Endodermal cell (in vitro differentiated cells): ENCODE measurements around the gene CACNG4. TPM values are rescaled to one million over a fixed set of nuclear protein-coding genes. Genes with fewer than 3 reads are reported as not detected.

Experiments used
- DNase-seq: peaks from one replicate; pipeline ENCODE4 v3.0.0-alpha.2; 2017
- H3K27ac ChIP-seq: 2 replicates; pipeline ENCODE4 v1.5.1; 2013; ENCODE audit warnings: mild to moderate bottlenecking, low read depth, low read length, moderate library complexity
- H3K27me3 ChIP-seq: 2 replicates; pipeline ENCODE4 v1.6.1; 2013; ENCODE audit warnings: mild to moderate bottlenecking, low read length, moderate library complexity; ENCODE audit not compliant: insufficient read depth, control insufficient read depth, poor library complexity, severe bottlenecking
- H3K36me3 ChIP-seq: 2 replicates; pipeline ENCODE4 v1.7.0; 2013; ENCODE audit warnings: mild to moderate bottlenecking, low read length, moderate library complexity; ENCODE audit not compliant: control insufficient read depth, insufficient read depth
- H3K4me1 ChIP-seq: one replicate; pipeline ENCODE4 v1.7.0; 2013; ENCODE audit warnings: low read length; ENCODE audit not compliant: control insufficient read depth, insufficient read depth
- H3K4me3 ChIP-seq: 2 replicates; pipeline ENCODE4 v1.5.1; 2013; ENCODE audit warnings: mild to moderate bottlenecking, low read length, moderate library complexity
- H3K9ac ChIP-seq: 2 replicates; pipeline ENCODE4 v1.6.1; 2013; ENCODE audit warnings: mild to moderate bottlenecking, low read length, moderate library complexity; ENCODE audit not compliant: poor library complexity, severe bottlenecking; ENCODE audit errors: extremely low read depth
- H3K9me3 ChIP-seq: 2 replicates; pipeline ENCODE4 v1.6.1; 2013; ENCODE audit warnings: mild to moderate bottlenecking, low read length, moderate library complexity; ENCODE audit not compliant: control insufficient read depth
- H3K27ac Mint-ChIP-seq: 2 replicates; pipeline ENCODE4 v1.8.0; 2020; ENCODE audit warnings: mixed read lengths
- H3K27me3 Mint-ChIP-seq: 2 replicates; pipeline ENCODE4 v1.8.0; 2021; ENCODE audit warnings: mild to moderate bottlenecking, mixed read lengths; ENCODE audit not compliant: insufficient read depth
- H3K36me3 Mint-ChIP-seq: 2 replicates; pipeline ENCODE4 v1.8.0; 2020; ENCODE audit warnings: low read depth, mixed read lengths
- H3K4me1 Mint-ChIP-seq: 2 replicates; pipeline ENCODE4 v1.8.0; 2020; ENCODE audit warnings: mixed read lengths
- H3K4me3 Mint-ChIP-seq: 2 replicates; pipeline ENCODE4 v1.8.0; 2020; ENCODE audit warnings: mild to moderate bottlenecking, moderate library complexity, mixed read lengths
- H3K9me3 Mint-ChIP-seq: 2 replicates; pipeline ENCODE4 v1.8.0; 2020; ENCODE audit warnings: mild to moderate bottlenecking, mixed read lengths
- CTCF ChIP-seq: fragments of 200-600 bp; sonication (generic); conservative IDR thresholded peaks from 2 replicates; pipeline ENCODE4 v1.5.0; 2021; ENCODE audit warnings: antibody characterized with exemption, mild to moderate bottlenecking
- WGBS, 2 experiments: methylation state at CpG; one replicate each; pipeline versions ENCODE4 v1.1.5 to v1.1.7; 2013; ENCODE audit warnings: missing lambda C conversion rate in 2 of 2, mixed read lengths in 1 of 2; ENCODE audit not compliant: insufficient coverage in 1 of 2, insufficient read length in 1 of 2; 5-methylcytosine and 5-hydroxymethylcytosine counted together
- total RNA-seq, 2 donors: library from RNA; stranded (reverse); fragmentation: NEBNext Ultra II Directional in 1 of 2; extraction: Animal tissue kit (Norgen Biotek cat#: 25700) in 1 of 2; gene quantifications; 2 replicates in 1 of 2; 3 replicates in 1 of 2; pipeline ENCODE4 v1.2.1, GENCODE V29; 2021

CACNG4 gene
- total RNA-seq, 2 donors from 2014 or later: 0.22 to 1.3 TPM

GRCh38 chr17:66950325-66950724 lies 14.2 kb upstream of the CACNG4 start:
- peaks cover 4% of the 10 kb centered on the region for H3K4me1 ChIP-seq
- Mint-ChIP-seq H3K9me3 (peaks cover 15% of the 10 kb centered on the region), H3K4me3 (no peak overlapping the region), H3K36me3 (no peaks in the 10 kb centered on the region), H3K4me1 (peaks cover 9% of the 10 kb centered on the region), H3K27ac (no peak overlapping the region), H3K27me3 (peaks cover 7% of the 10 kb centered on the region)
- H3K36me3 ChIP-seq: no peaks in the 10 kb centered on the region
- H3K4me3 ChIP-seq: no peak overlapping the region
- DNase-seq: no peak
- H3K9ac ChIP-seq: no peak overlapping the region
- no peak overlapping the region for H3K27ac ChIP-seq
- peaks cover 7% of the 10 kb centered on the region for H3K9me3 ChIP-seq
- no peak for TF ChIP-seq CTCF
- H3K27me3 ChIP-seq: peaks cover 4% of the 10 kb centered on the region
- WGBS, 2 experiments: 83 to 88% methylated on average over 1 to 3 of the region's 3 CpGs

- Histone ChIP-seq H3K36me3 (no peaks in the 10 kb centered on the region), H3K4me3 (no peak overlapping the region), H3K9ac (no peak overlapping the region), H3K27me3 (peaks cover 4% of the 10 kb centered on the region), H3K4me1 (peaks cover 4% of the 10 kb centered on the region), H3K27ac (no peak overlapping the region), H3K9me3 (peaks cover 7% of the 10 kb centered on the region)
- H3K4me1 Mint-ChIP-seq: peaks cover 9% of the 10 kb centered on the region
- peaks cover 7% of the 10 kb centered on the region for H3K27me3 Mint-ChIP-seq
- no peaks in the 10 kb centered on the region for H3K36me3 Mint-ChIP-seq
- H3K9me3 Mint-ChIP-seq: peaks cover 15% of the 10 kb centered on the region
- no peak for DNase-seq
- TF ChIP-seq CTCF: no peak
- WGBS, 2 experiments: 81 to 87% methylated on average over 6 of the region's 6 CpGs
- no peak overlapping the region for H3K4me3 Mint-ChIP-seq
- H3K27ac Mint-ChIP-seq: peak overlapping the region; percentile 5
Measured at GRCh38 chr17:66950886-66951604, 13.5 kb upstream of the CACNG4 start.

GRCh38 chr17:66951605-66951953 lies 12.9 kb upstream of the CACNG4 start:
- Mint-ChIP-seq H3K27me3 (peaks cover 6% of the 10 kb centered on the region), H3K27ac (peak overlapping the region; percentile 81), H3K36me3 (no peaks in the 10 kb centered on the region), H3K4me3 (no peak overlapping the region), H3K4me1 (peaks cover 9% of the 10 kb centered on the region), H3K9me3 (peaks cover 15% of the 10 kb centered on the region)
- Histone ChIP-seq H3K4me3 (no peak overlapping the region), H3K36me3 (no peaks in the 10 kb centered on the region), H3K9ac (no peak overlapping the region), H3K9me3 (peaks cover 7% of the 10 kb centered on the region), H3K4me1 (peaks cover 4% of the 10 kb centered on the region), H3K27me3 (peaks cover under 1% of the 10 kb centered on the region), H3K27ac (no peak overlapping the region)
- no peak for TF ChIP-seq CTCF
- WGBS, 2 experiments: 67 to 88% methylated on average over 1 to 4 of the region's 4 CpGs
- peak; percentile 74 for DNase-seq
